Right lobe of liver (tissue), 6 donors: ENCODE data around the gene HOATZ. TPM values are rescaled to one million over a fixed set of nuclear protein-coding genes. Genes with fewer than 3 reads are reported as not detected.

Experiments
- ATAC-seq, 4 donors: fragments of 200-7000 bp; cut with Tn5 transposase; one replicate each; pipeline ENCODE4 v1.9.1; 2020; ENCODE audit warnings: mild to moderate bottlenecking in 4 of 4, moderate library complexity in 4 of 4
- DNase-seq, 3 donors: peaks; one replicate each; pipeline ENCODE4 v3.0.0-alpha.2; 2020
- H3K27ac ChIP-seq, 3 donors: fragments of 200-600 bp; one replicate each; pipeline ENCODE4 v1.8.0; 2022
- H3K27me3 ChIP-seq, 2 donors: fragments of 200-600 bp; one replicate each; pipeline ENCODE4 v1.8.0; 2022
- H3K36me3 ChIP-seq, 4 donors: fragments of 200-600 bp; sonication (generic) in 1 of 4; one replicate each; pipeline versions ENCODE4 v1.5.1 to v1.8.0; 2017 to 2022; ENCODE audit warnings: control low read depth in 1 of 4
- H3K4me1 ChIP-seq, 4 donors: fragments of 200-600 bp; sonication (generic) in 1 of 4; one replicate each; pipeline versions ENCODE4 v1.5.1 to v1.8.0; 2017 to 2022; ENCODE audit warnings: control low read depth in 1 of 4
- H3K4me3 ChIP-seq, 3 donors: fragments of 200-600 bp; one replicate each; pipeline ENCODE4 v1.8.0; 2022
- H3K9me3 ChIP-seq, 4 donors: fragments of 200-600 bp; sonication (generic) in 1 of 4; one replicate each; pipeline versions ENCODE4 v1.5.1 to v1.8.0; 2017 to 2022; ENCODE audit warnings: control low read depth in 1 of 4
- CTCF ChIP-seq, 4 donors: fragments of 200-600 bp in 3 of 4; fragments of 450-650 bp in 1 of 4; IDR thresholded peaks; one replicate each; pipeline versions ENCODE4 v1.5.1 to v1.8.0; 2016 to 2022; ENCODE audit warnings: antibody characterized with exemption in 4 of 4, mild to moderate bottlenecking in 2 of 4
- POLR2A ChIP-seq: fragments of 450-650 bp; IDR thresholded peaks from one replicate; pipeline ENCODE4 v1.6.1; 2017; ENCODE audit warnings: antibody characterized with exemption, mild to moderate bottlenecking
- WGBS: methylation state at CpG from one replicate; pipeline ENCODE4 v1.1.6; 2018; ENCODE audit warnings: low coverage, low lambda C conversion rate; ENCODE audit not compliant: insufficient coverage; ENCODE audit errors: missing lambda C conversion rate; 5-methylcytosine and 5-hydroxymethylcytosine counted together
- intact Hi-C, 2 donors: fragments of 100-400 bp; cut with DNase I; formaldehyde crosslinking; loops; one replicate each; pipeline versions ENCODE4 v1.11.2 to v1.14.1; 2022
- total RNA-seq, 6 experiments: library from RNA; depleted of rRNA in 2 of 6; stranded (reverse); fragments of >200 nt in 2 of 6; fragmentation: NEBNext Ultra II Directional in 3 of 6; extraction: Animal tissue kit (Norgen Biotek cat#: 25700) in 3 of 6; gene quantifications; one replicate each; pipeline versions ENCODE4 v1.1.0 to v1.2.4, GENCODE V29; 2016 to 2023
- donor health status: DM: no; HTN: yes; CAD: no.
- donor health status: DM: no; HTN: no; CAD: no.
- donor health status: DM: no; HTN: no; CAD: no.
- donor health status: DM: no; HTN: yes; CAD: no.
- donor health status: DM: no; HTN: yes; CAD: no.

Gene HOATZ
- total RNA-seq, 6 experiments from 2014 or later, result not detected

- TF ChIP-seq CTCF (IDR thresholded peaks at IDR 0.05) (no peak), POLR2A (no peak)
- Histone ChIP-seq H3K27me3 (no peaks in the 10 kb centered on the region), H3K4me1 (no peaks in the 10 kb centered on the region), H3K27ac (no peak overlapping the region), H3K9me3 (no peaks in the 10 kb centered on the region), H3K4me3 (no peak overlapping the region), H3K36me3 (no peaks in the 10 kb centered on the region)
- ATAC-seq (no peak), DNase-seq (no peak)
- intact Hi-C loops, result no loop called here
Observed at GRCh38 chr11:111555255-111555654, 40.7 kb downstream of the HOATZ start.

GRCh38 chr11:111557425-111558111 is 43.0 kb downstream of the HOATZ start:
- TF ChIP-seq CTCF (IDR thresholded peaks at IDR 0.05) (no peak), POLR2A (no peak)
- Histone ChIP-seq H3K4me3 (no peak overlapping the region), H3K4me1 (no peaks in the 10 kb centered on the region), H3K27ac (no peak overlapping the region), H3K27me3 (no peaks in the 10 kb centered on the region), H3K9me3 (no peaks in the 10 kb centered on the region), H3K36me3 (no peaks in the 10 kb centered on the region)
- DNase-seq (no peak), ATAC-seq (no peak)
- intact Hi-C loops, result no loop called here
- WGBS, result 61% methylated on average over 5 of the region's 5 CpGs

- no peak overlapping the region for H3K4me3 ChIP-seq
- H3K9me3 ChIP-seq, result no peaks in the 10 kb centered on the region
- H3K36me3 ChIP-seq, result no peaks in the 10 kb centered on the region
- WGBS, result 75% methylated on average over 9 of the region's 11 CpGs
- no peaks in the 10 kb centered on the region for H3K4me1 ChIP-seq
- ATAC-seq, result no peak
- no peak for TF ChIP-seq CTCF (IDR thresholded peaks at IDR 0.05)
- no peak for TF ChIP-seq POLR2A
- no peak for DNase-seq
- no peaks in the 10 kb centered on the region for H3K27me3 ChIP-seq
- intact Hi-C loops, result no loop called here
- no peak overlapping the region for H3K27ac ChIP-seq
Observed at GRCh38 chr11:111559800-111560464, 45.4 kb downstream of the HOATZ start.

GRCh38 chr11:111560800-111561199 is 46.2 kb downstream of the HOATZ start:
- no peak for ATAC-seq

More at GRCh38 chr11:111560800-111561199, 46.2 kb downstream of the HOATZ start:
- Histone ChIP-seq H3K27ac (no peak overlapping the region), H3K4me1 (no peaks in the 10 kb centered on the region), H3K4me3 (no peak overlapping the region), H3K27me3 (no peaks in the 10 kb centered on the region), H3K36me3 (no peaks in the 10 kb centered on the region), H3K9me3 (no peaks in the 10 kb centered on the region)
- TF ChIP-seq CTCF (IDR thresholded peaks at IDR 0.05) (no peak), POLR2A (no peak)
- WGBS, result 87% methylated on average over 3 of the region's 3 CpGs
- intact Hi-C loops, result no loop called here
- DNase-seq, result no peak
